ENCODE results near the gene MCCC1.
"Not testable (repeated sequence)": the region's sequence is repeated elsewhere in the genome, so short reads cannot be mapped to it uniquely, and the experiment has no call there.

Gene MCCC1

GRCh38 chr3:183099026-183099837 lies at the start of gene MCCC1:
MCCC1 (minus strand) TSS chr3:183099496; CDS start chr3:183099440, 56 bp downstream.
- FAIRE-seq (peak; percentile 98), DNase-seq (ENCODE audit: extremely low spot score, insufficient read length, low read depth) (peak; percentile 89)

- FAIRE-seq: no peak
Observed at GRCh38 chr3:183148056-183148455, 48.8 kb upstream of the MCCC1 start.

DNA sequence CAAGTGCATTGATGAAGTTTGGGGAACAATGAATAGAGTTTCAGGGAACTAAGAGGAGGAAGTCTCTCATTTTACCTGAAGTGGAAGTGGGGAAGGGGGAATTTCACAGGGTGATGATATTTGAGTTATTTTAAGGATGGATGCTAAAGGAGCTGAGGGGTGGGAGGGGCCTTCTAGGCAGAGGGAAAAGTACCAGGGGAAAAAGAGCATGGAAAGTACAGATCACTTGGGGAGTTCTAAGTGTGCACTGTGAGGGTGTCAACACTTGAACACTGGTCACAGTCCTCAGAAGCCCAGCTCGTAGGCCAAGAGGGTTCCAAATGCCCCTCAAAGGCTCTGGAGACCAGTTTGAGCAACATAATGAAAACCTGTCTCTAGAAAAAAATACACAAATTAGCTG lies 45.1 kb upstream of the MCCC1 start:
- FAIRE-seq: no peak
- no peak for DNase-seq (ENCODE audit: extremely low spot score, insufficient read length, low read depth)

More at GRCh38 chr3:183148056-183148455, 48.8 kb upstream of the MCCC1 start:
- DNase-seq (ENCODE audit: extremely low spot score, insufficient read length, low read depth): no peak

- DNase-seq (ENCODE audit: extremely low spot score, insufficient read length, low read depth): no peak
- no peak for FAIRE-seq
Observed at GRCh38 chr3:183142199-183142598, 42.9 kb upstream of the MCCC1 start.

GRCh38 chr3:183134844-183135243 lies 35.5 kb upstream of the MCCC1 start:
- FAIRE-seq: no peak
- DNase-seq (ENCODE audit: extremely low spot score, insufficient read length, low read depth): no peak

- DNase-seq (ENCODE audit: extremely low spot score, insufficient read length, low read depth): no peak
- FAIRE-seq: no peak
Observed at GRCh38 chr3:183132409-183132808, 33.1 kb upstream of the MCCC1 start.

DNA sequence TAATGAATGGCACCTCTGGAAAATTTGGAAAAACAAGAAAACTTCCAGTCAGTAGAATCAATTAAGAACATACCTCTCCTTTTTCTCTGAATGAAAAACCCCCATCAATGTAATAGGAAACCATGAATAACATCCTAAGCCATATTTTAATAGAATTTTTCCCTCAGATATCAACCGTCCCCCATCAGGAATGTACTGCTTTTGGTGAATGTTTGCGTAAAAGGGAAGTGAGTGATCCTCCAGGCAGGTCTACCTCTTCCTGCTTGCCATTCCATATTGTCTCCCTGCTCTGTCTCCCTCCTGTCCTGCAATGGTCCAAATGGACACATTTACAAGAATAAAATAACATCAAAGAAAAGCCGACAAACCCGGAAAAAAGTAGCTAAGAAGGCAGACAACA lies 32.4 kb upstream of the MCCC1 start:
- DNase-seq (ENCODE audit: extremely low spot score, insufficient read length, low read depth): no peak
- FAIRE-seq: no peak

DNA sequence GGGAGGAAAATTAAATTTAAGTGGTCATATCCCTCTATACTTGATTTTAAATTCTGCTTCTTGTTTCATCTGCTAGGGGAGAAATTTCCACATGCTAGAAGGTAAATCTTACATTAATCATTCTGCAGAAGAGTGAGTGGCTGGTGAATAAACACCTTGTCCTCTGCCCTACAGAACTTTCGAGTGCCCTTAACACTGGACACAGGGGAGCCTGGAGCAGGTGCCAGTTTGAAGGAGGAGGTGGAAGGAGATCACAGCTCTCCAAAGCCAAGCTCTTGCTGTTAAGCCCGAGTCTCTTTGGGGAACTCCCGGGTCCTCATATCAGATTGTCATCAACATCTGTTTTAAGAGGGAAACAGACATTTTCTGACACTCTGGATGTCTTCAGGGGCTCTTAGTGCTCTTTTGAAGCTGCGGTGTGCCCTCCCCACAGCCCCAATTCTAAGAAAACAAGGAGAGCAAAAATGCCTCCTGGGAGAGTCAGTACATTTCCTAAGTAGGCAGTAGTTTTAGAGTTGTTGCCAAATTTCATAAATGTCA lies 32.0 kb upstream of the MCCC1 start:
- FAIRE-seq: no peak
- DNase-seq (ENCODE audit: extremely low spot score, insufficient read length, low read depth): no peak

GRCh38 chr3:183129243-183129642 lies 29.9 kb upstream of the MCCC1 start:
- DNase-seq (ENCODE audit: extremely low spot score, insufficient read length, low read depth): no peak

GRCh38 chr3:183128709-183129108 lies 29.4 kb upstream of the MCCC1 start:
- DNase-seq (ENCODE audit: extremely low spot score, insufficient read length, low read depth) (no peak), FAIRE-seq (peak; percentile 18)

More at GRCh38 chr3:183129243-183129642, 29.9 kb upstream of the MCCC1 start:
- no peak for FAIRE-seq

GRCh38 chr3:183123891-183124290 lies 24.6 kb upstream of the MCCC1 start:
- FAIRE-seq (no peak), DNase-seq (ENCODE audit: extremely low spot score, insufficient read length, low read depth) (no peak)

DNA sequence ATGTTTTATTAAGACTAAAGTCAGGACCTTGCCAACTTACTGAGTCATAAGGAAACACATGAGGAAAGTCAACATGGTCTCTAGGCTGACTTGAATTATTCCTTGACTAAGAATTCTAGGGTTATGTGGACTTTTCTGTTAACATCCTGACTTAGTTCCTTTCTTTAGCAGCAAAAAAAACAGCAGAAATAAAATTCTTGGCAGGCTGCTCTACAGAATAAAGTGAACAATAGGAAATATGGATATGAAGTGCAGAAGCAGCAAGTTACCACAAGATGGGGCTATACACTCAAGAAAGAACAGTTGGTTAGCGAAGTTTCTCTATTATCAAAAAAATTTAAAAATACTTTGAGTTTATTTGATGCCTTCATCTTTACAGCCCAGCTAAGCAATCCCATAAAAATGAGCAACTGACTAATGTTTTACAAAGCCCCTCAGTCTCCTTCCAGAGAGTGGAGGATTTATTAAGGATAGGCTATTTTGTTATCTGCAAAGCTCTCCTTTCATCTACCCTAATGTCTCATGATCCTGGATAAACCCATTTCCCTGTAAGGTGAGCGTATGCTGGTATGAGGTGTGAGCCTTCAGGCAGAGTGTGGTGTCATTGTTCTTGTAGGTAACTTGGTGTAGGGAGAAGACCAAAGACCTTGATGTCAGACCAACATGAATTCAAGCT lies 23.1 kb upstream of the MCCC1 start:
- DNase-seq (ENCODE audit: extremely low spot score, insufficient read length, low read depth) (peak; percentile 42), FAIRE-seq (peak; percentile 80)

DNA sequence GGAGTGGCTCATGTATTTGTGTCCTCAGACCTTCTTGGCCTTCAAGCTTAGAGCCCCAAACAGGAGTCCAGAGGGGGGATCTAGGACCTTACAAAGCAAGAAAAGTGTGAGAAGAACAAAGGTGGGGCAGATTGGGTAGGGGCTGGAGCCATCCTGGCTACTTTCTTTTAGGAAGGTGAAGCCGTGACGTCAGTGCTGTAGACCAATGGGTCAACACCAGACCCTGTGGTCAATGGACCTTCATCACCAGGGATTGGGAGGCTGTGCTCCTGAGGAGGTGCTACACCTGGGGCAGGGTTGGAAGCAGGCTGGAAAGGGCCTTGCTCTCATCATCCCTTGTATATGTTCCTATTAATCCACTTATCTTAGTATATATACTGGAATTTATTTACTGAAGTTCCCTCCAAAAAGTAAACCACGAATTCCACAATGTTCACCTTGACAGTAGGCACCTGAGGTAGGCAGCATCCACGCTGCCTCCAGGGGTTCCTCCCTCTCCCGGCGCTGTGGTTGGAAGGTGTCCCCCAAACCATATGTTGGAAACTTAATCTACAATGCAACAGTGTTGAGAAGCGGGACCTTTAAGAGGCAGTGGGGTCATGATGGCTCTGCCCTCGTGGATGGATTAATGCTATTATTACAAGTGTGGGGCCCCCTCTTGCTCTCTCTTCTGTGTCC lies 21.4 kb upstream of the MCCC1 start:
- no peak for DNase-seq (ENCODE audit: extremely low spot score, insufficient read length, low read depth)
- FAIRE-seq: no peak

GRCh38 chr3:183117056-183117455 lies 17.8 kb upstream of the MCCC1 start:
- FAIRE-seq (no peak), DNase-seq (ENCODE audit: extremely low spot score, insufficient read length, low read depth) (no peak)

GRCh38 chr3:183116025-183116614 lies 16.8 kb upstream of the MCCC1 start:
- FAIRE-seq: peak; percentile 75
- peak; percentile 73 for DNase-seq (ENCODE audit: extremely low spot score, insufficient read length, low read depth)

DNA sequence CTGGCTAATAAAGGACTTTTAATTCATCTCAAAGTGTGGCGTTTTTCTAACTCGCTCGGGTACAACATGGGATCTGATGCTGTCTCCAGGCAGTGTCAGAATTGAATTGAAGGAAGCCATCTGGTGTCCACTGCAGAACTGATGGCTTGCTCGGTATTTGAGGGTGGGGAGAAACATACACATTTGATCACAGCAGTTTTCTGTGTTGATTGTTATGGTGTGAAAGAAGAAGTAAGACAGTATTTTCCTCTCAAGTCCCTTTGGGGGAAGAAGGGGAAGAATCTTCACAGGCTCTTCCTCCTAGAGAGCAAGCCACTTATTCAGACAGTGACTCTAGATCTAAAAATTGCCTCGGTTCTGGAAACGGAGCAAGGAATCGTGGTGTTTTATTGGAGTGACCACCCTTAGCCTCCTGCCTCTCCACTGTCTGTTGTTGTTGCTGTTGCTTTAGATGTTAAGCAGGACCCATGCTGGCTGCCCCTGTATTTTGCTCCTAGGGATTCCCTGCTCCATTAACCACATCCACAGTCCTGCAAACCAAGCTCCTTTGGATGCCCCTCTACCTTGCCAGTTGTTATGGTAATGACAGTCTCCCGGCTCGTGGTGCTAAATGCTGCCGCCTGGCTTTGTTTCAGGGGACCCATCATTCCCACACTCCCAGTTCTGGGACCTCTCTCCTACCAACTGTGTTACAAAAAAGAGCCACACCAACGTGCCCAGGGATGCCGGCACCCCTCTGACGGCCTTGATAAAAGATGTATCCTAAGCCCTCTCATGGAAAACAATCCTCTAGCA lies 15.3 kb upstream of the MCCC1 start:
- no peak for DNase-seq (ENCODE audit: extremely low spot score, insufficient read length, low read depth)
- no peak for FAIRE-seq

- DNase-seq (ENCODE audit: extremely low spot score, insufficient read length, low read depth); FAIRE-seq: not testable (repeated sequence)
Observed at GRCh38 chr3:183109847-183110246, 10.6 kb upstream of the MCCC1 start.

DNA sequence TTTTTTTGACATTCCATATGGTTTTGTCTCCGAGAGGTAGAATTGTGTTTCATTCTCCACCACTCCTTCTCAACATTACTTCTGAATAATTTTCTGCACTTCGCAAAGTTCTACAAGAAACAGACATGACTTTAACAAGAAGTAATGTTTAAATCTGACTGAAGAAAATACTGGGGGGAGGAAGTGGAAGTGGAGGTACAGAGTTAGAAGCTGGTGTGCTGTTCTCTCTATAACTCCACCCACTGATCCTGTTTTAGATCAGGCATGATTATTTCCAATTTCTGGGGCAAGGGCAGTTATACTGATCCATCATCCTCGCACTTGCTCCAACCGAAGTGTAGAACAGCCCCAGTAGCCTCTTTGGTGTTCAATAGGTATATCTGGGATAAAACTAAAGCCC lies 9.2 kb upstream of the MCCC1 start:
- no peak for FAIRE-seq
- DNase-seq (ENCODE audit: extremely low spot score, insufficient read length, low read depth): no peak

- DNase-seq (ENCODE audit: extremely low spot score, insufficient read length, low read depth) (no peak), FAIRE-seq (no peak)
Observed at GRCh38 chr3:183108001-183108449, 8.7 kb upstream of the MCCC1 start.
